ENCODE data around the gene POLG2.

The POLG2 gene

DNA sequence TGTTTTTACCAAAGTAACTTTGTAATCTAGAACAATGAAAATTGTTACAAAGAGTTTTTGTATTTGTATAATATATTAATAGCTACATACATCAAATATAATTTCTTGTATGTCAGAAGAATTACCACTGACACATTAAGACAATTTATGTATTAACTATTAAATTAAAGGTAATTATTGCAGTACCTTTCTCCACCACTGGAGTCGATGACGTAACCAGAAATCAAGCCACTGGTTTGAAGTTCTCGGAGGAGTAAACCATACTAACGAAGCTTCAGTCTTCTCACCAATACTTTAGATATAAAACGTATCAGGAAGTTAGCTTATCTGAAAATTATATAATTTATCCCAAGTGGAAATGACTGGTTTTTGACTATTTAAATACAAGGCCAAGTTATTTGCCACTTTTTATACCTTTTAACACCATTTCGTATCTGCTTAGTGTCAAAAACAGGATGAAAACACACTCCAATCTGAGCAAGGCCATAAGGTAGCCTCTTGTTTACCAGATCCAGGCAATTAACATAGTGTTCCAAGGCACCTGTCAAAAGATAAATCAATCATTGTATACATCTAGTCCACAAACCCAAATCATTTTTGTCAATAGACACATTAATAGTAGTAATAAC lies 4.3 kb downstream of the POLG2 start:
- TF ChIP-seq FOXP2 (optimal IDR thresholded peaks at IDR 0.05; ENCODE audit: borderline replicate concordance, extremely low read depth, extremely low read length, insufficient read depth) (no peak), SIN3A (IDR thresholded peaks at IDR 0.05; ENCODE audit: borderline replicate concordance, insufficient read depth, low read length) (no peak), TAF1 (IDR thresholded peaks at IDR 0.05; ENCODE audit: borderline replicate concordance, insufficient read depth, low read length) (no peak), POLR2AphosphoS5 (IDR thresholded peaks at IDR 0.05; ENCODE audit: low read depth, low read length) (no peak)
- TF ChIP-seq, protein P1, sequence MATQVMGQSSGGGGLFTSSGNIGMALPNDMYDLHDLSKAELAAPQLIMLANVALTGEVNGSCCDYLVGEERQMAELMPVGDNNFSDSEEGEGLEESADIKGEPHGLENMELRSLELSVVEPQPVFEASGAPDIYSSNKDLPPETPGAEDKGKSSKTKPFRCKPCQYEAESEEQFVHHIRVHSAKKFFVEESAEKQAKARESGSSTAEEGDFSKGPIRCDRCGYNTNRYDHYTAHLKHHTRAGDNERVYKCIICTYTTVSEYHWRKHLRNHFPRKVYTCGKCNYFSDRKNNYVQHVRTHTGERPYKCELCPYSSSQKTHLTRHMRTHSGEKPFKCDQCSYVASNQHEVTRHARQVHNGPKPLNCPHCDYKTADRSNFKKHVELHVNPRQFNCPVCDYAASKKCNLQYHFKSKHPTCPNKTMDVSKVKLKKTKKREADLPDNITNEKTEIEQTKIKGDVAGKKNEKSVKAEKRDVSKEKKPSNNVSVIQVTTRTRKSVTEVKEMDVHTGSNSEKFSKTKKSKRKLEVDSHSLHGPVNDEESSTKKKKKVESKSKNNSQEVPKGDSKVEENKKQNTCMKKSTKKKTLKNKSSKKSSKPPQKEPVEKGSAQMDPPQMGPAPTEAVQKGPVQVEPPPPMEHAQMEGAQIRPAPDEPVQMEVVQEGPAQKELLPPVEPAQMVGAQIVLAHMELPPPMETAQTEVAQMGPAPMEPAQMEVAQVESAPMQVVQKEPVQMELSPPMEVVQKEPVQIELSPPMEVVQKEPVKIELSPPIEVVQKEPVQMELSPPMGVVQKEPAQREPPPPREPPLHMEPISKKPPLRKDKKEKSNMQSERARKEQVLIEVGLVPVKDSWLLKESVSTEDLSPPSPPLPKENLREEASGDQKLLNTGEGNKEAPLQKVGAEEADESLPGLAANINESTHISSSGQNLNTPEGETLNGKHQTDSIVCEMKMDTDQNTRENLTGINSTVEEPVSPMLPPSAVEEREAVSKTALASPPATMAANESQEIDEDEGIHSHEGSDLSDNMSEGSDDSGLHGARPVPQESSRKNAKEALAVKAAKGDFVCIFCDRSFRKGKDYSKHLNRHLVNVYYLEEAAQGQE (IDR thresholded peaks at IDR 0.05; ENCODE audit: insufficient read depth in 1 of 2, low read depth in 2 of 2, low read length in 2 of 2), result no peak

DNA sequence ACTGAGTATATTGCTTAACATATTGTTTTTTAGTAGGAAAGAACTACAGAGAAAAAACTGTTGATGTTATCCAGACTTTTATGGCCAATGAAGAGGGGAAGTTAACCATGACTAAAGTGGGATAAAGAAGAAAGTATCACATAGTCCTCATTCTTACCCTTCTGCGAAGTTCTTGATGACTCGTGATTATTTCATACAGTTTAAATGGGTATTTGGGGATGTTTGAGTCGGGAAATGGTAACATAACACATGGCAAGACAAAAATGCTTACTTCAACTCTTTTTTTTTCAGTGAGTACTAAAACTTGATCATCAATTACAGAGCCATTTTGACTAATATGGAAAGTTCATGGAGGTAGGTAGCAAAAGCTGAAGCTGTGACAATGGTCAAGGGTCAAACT lies 4.9 kb downstream of the POLG2 start:
- TF ChIP-seq FOXP2 (optimal IDR thresholded peaks at IDR 0.05; ENCODE audit: borderline replicate concordance, extremely low read depth, extremely low read length, insufficient read depth) (no peak), TAF1 (IDR thresholded peaks at IDR 0.05; ENCODE audit: borderline replicate concordance, insufficient read depth, low read length) (no peak), POLR2AphosphoS5 (IDR thresholded peaks at IDR 0.05; ENCODE audit: low read depth, low read length) (no peak), SIN3A (IDR thresholded peaks at IDR 0.05; ENCODE audit: borderline replicate concordance, insufficient read depth, low read length) (no peak)
- TF ChIP-seq, protein P1 (IDR thresholded peaks at IDR 0.05; ENCODE audit: insufficient read depth in 1 of 2, low read depth in 2 of 2, low read length in 2 of 2), result no peak

DNA sequence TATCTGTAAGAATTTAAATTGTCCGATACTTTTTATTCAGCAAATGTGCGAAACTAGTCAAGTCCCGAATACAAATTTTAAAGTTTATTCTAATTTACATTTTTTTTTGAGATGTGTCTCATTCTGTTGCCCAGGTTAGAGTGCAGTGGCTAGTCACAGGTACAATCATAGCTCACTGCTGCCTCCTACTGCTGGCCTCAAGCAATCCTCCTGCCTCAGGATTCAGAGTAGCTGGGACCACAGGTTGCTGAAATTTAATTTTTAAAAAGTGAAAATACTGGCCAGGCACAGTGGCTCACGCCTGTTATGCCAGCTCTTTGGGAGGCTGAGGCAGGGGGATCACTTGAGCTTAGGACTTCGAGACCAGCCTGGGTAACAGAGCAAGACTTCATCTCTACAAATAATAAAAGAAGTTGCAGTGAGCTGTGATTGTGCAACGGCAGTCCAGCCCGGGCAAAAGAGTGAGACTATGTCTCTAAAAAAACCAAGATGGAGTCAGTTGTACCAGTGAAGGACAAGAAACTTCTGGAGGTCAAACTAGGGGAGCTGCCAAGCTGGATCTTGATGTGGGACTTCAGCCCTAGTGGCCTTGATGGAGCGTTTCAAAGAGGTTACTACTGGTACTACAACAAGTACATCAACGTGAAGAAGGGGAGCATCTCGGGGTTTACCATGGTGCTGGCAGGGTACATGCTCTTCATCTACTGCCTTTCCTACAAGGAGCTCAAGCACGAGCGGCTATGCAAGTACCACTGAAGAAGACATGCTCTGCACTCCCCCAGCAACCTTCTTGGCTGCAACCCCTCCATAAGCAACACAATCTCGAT lies 5.6 kb downstream of the POLG2 start:
- TF ChIP-seq, protein P1 (IDR thresholded peaks at IDR 0.05; ENCODE audit: insufficient read depth in 1 of 2, low read depth in 2 of 2, low read length in 2 of 2), result no peak
- TF ChIP-seq TAF1 (IDR thresholded peaks at IDR 0.05; ENCODE audit: borderline replicate concordance, insufficient read depth, low read length) (no peak), FOXP2 (optimal IDR thresholded peaks at IDR 0.05; ENCODE audit: borderline replicate concordance, extremely low read depth, extremely low read length, insufficient read depth) (no peak), POLR2AphosphoS5 (IDR thresholded peaks at IDR 0.05; ENCODE audit: low read depth, low read length) (no peak), SIN3A (IDR thresholded peaks at IDR 0.05; ENCODE audit: borderline replicate concordance, insufficient read depth, low read length) (no peak)

DNA sequence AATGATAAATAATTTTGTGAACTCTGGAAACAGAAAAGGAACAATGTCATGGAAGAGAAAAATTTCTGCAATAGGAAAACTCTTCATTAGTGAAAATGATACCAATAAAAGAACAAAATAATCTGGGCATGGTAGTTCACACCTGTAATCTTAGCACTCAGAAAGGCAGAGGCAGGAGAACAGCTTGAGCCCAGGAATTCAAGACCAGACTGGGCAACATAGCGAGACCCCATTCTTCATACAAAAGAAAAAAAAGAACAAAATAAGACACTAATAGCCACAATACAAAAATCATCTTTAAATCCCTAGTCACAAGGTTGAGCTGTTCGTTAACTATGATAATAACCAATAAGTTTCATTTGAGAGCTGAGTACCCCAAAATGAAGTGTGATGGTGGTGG lies 8.6 kb downstream of the POLG2 start:
- TF ChIP-seq FOXP2 (optimal IDR thresholded peaks at IDR 0.05; ENCODE audit: borderline replicate concordance, extremely low read depth, extremely low read length, insufficient read depth) (no peak), SIN3A (IDR thresholded peaks at IDR 0.05; ENCODE audit: borderline replicate concordance, insufficient read depth, low read length) (no peak), TAF1 (IDR thresholded peaks at IDR 0.05; ENCODE audit: borderline replicate concordance, insufficient read depth, low read length) (no peak)

DNA sequence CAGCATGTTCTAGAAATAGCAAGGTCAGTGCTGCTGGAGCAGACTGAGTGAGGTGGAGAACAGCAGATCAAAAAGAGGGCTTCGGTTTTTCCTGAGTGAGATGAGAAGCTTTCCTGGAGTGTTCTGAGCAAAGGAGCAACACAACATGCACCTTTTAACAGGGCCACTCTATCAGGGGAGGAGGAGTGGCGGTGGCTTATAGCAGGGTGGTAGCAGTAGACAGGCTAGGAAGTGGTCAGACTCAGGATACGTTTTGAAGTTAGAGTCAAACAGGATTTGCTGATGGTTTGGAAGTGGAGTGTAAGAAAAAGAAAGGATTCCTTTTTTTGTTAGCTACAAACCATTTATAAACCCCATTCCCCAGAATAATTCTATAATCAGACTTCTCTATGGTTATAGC lies 12.5 kb downstream of the POLG2 start:
- TF ChIP-seq TAF1 (IDR thresholded peaks at IDR 0.05; ENCODE audit: borderline replicate concordance, insufficient read depth, low read length), result no peak
- TF ChIP-seq FOXP2 (optimal IDR thresholded peaks at IDR 0.05; ENCODE audit: borderline replicate concordance, extremely low read depth, extremely low read length, insufficient read depth), result no peak
- no peak for TF ChIP-seq SIN3A (IDR thresholded peaks at IDR 0.05; ENCODE audit: borderline replicate concordance, insufficient read depth, low read length)
- TF ChIP-seq POLR2AphosphoS5 (IDR thresholded peaks at IDR 0.05; ENCODE audit: low read depth, low read length), result no peak
- TF ChIP-seq, protein P1 (IDR thresholded peaks at IDR 0.05; ENCODE audit: insufficient read depth in 1 of 2, low read depth in 2 of 2, low read length in 2 of 2), result no peak

Measured in PFSK-1 (cell line).